CD4-positive, alpha-beta T cell treated with Interleukin-1 beta for 1 hour (primary cell): ENCODE results near the gene TARS2.

Experiments used
- DNase-seq, 2 donors: peaks; one replicate each; pipeline ENCODE4 v3.0.0-alpha.2; 2020 to 2022

The TARS2 gene

DNA sequence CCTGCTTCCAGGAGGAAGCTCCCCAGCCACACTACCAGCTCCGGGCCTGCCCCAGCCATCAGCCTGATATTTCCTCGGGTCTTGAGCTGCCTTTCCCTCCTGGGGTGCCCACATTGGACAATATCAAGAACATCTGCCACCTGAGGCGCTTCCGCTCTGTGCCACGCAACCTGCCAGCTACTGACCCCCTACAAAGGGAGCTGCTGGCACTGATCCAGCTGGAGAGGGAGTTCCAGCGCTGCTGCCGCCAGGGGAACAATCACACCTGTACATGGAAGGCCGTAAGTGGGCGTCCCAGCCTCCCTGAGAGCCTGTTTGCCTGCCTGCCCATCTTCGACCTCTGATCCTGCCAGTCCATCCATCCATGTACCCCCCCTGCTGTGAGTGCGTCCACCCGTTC lies 24.3 kb downstream of the TARS2 start:
- no peak for DNase-seq

DNA sequence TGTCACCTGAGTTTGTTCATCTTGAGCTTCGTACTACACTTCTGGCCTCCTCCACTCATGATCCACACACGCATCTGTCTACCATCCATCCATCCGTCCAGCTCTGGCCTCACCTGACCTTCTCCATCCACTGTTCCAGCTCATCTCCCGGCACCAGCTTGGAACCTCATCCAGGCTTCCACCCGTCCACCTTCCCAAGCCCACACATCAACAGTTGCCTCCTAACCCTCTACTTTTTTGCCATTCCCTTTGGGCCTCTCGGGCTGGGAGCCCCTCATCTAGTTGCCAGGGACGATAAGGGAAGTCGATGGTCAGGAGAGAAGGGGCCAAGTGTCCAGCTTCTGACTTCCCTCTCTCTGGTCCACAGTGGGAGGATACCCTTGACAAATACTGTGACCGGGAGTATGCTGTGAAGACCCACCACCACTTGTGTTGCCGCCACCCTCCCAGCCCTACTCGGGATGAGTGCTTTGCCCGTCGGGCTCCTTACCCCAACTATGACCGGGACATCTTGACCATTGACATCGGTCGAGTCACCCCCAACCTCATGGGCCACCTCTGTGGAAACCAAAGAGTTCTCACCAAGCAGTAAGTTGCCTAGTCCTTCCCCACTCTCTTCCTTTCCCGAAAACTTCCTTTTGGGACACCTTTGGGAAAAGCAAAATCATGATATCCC lies 24.9 kb downstream of the TARS2 start:
- no peak for DNase-seq

DNA sequence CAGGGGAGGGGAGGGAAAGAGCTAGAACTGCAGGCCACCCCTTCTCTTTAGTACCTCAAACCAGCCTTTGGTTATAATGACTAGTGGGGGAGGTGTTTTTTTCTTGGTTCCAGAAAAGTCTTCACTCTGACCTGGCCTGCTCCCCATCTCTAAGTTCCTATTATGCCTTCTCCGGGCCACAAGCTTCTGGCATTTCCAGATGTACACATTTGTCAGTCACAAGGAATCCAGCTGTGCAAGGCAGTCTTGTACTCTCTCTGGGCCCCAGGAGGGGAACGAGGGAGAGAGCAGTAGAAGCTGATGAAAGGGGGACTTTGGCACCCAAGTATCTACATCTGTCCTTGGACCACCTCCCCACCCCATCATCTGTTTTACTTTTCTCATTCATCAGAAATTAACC lies 25.6 kb downstream of the TARS2 start:
- no peak for DNase-seq

DNA sequence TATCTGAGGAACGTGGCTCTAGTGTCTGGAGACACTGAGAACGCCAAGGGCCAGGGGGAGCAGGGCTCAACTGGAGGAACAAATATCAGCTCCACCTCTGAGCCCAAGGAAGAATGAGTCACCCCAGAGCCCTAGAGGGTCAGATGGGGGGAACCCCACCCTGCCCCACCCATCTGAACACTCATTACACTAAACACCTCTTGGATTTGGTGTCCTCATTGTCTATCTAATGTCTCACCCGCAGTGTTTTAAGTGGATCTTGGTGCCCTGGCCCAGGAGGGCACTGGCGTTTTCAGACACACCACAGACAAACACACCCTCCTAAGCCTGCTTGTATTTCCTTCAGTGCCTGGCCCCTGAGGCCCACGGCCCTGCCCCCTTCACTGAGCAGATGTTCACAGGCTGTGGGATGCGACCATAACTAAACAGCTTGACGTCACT lies 26.2 kb downstream of the TARS2 start:
- no peak for DNase-seq

DNA sequence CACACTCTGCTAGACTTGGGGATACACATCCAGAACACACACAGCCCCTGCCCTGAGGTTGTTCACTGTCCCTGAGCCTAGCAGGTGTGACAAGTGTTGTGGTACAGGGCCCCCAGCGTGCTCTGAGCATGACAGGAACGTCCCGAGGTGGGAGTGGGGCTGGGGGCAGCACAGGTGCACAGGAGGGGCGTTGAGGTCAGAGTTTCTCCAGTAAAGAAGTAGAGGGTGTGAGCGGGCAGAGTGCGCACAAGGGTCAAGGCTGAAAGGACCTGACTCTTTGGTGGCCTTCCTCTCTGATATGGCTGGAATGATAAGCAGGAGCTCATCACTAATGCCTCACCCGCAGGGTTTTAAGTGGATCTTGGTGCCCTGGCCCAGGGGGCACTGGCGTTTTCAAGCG lies 27.0 kb downstream of the TARS2 start:
- no peak for DNase-seq

DNA sequence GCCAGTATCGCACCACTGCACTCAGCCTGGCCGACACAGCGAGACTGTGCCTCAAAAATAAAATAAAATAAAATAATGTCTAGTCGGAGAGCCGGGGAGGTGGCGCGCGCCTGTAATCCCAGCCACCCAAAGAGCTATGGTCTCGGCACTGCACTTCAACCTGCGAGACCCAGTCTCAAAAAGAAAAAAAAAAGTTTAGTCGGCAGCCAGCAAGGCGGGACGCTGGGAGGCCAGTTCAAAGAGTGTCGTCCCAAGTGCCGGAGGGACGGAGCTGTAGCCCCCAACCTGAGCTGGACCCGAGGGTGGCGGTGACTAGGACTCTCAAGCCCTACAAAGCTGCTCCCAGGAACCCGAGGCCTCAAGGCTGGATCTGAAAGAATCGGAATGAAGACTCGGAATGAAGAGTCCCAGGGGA lies 27.7 kb downstream of the TARS2 start:
- DNase-seq: no peak

DNA sequence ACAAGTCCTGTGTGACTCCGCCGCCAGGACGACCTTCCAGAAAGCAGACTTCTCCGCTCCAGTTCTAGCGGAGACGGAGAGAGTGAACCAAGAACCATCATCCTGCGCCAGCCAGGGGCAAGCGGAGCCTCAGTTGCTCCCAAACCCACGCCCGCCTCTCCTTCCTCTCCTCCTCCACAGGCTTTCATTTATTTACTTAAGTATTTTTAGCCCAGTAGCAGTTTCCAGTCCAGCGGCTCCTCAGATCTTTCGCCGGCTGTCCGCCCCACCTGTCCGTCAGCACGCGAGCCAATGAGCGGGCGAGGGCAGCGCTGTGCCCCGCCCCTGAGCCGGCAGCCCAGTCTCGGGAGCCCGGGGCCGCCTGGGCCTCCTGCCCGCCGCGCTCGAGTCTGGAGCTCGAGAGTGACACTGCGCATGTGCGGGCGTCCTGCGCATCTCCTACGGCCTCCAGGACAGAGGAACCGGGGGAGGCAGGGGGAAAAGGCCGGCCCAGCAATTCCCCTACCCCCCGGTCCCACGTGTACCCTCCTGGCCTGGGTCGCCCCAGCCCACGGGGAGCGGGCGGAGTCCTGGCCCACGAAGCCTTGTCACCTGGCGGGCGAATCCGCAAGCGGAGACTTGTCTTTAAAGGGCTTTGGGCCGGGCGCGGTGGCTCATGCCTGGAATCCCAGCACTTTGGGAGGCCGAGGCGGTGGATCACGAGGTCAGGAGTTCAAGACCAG lies 28.3 kb downstream of the TARS2 start, which contains the start of gene FALEC:
TSS of gene FALEC (plus strand) at position 425 of the 722 bp plus-strand sequence.
- DNase-seq: peak; percentile 93 to 94

DNA sequence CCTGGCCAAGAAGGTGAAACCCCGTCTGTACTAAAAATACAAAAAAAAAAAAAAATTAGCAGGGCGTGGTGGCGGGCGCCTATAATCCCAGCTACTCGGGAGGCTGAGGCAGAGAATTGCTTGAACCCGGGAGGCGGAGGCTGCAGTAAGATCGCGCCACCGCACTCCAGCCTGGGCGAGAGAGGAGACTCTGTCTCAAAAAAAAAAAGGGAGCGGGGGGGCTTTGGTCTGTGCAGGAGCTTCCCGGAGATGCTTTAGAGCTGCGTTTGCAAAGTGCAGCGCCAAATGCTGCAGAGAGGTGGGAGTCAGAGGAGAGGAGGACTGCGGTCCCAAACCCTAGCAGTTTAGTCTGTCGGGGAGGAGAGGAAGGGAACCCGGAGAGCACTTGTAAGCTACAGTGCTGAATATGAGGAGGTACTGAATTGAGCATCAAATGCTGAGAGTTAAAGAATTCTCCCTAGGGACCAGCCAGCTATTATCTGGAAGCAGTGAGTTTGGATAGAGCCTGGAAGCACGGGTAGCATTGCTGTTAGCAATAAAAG lies 28.9 kb downstream of the TARS2 start:
- DNase-seq: no peak

DNA sequence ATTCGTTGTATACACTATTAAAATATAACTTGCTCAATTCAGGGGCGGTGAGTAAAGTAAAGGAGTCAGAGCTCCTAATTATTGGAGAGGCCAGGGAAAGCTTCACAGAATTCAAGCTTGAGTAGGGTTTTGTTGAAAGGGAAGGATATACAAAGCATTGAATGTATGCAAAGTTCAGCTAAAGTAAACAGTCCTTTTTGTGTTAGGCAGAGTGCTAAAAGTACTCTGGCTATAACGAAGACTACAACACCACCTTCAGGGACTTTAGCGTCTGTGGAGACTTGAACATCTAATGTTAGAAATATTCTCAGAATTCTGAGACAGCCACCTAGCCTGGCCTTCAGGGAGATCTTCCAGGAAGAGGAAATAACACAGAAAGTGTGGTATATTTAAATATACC lies 29.4 kb downstream of the TARS2 start:
- no peak for DNase-seq

DNA sequence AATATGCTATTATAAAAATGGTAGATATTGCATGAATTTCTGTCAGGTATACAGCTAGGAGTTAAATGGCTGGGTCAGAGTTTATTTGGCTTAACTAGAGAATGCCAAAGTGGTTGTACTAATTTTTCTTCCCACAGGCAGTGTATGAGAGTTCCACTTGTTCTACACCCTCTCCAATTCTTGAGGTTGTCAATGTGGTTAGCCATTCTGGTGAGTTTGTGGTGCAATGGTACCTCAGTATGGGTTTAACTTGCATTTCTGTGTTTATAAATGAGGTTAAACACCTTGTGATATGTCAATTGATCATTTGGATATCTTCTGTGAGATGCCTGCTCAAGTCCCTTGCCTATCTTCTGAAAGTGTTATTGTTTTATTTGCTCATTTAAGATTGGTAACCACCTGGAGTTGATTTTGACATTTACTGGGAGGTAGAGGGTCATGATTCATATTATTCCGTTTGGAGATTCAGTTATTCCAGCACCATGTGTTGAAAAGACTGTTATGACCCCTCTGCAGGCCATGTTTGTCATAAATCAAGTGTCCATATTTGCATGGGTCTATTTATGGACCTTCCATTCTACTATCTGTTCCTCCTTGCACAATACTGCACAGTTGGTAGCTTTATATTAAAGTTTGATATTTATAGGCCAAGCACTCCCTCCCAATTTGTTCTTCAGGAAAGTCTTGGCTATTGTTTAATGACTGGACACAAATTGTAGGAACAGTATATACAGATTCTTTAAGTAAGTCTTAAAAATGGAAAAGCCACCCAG lies 34.2 kb downstream of the TARS2 start:
- no peak for DNase-seq

DNA sequence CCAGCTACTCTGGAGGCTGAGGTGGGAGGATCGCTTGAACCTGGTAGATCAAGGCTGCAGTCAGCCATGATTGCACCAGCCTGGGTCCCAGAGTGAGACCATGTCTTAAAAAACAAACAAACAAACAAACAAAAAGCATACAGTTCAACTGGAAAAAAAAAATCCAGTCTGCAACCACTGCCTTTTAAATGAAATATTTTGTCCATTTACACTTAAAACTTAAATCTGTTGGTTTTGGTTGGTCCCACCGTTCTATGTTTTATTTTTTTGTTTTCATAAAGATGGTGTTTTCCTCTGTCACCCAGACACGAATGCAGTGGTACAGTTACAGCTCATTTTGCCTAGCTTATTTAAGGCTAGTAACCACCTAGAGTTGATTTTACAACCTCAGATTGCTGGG lies 38.1 kb downstream of the TARS2 start:
- DNase-seq: no peak

DNA sequence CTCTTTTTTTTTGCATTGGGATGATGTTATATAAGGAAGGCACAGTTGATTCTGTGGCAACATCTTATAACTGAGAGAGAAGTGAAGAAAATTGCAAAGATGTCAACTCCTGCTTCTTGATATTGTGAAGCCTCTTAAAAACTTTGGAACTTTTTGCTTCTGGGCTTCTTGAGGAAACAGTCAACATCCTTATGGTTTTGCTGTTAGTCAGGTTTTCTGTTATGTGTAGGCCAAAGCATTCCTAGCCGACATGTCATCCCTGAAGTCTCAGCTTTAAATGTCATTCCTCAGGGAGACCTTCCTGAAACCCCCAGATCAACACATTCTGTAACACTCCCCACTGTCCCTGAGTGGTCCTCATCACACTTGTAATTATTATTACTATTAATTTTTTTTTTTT lies 41.0 kb downstream of the TARS2 start:
- DNase-seq: no peak

DNA sequence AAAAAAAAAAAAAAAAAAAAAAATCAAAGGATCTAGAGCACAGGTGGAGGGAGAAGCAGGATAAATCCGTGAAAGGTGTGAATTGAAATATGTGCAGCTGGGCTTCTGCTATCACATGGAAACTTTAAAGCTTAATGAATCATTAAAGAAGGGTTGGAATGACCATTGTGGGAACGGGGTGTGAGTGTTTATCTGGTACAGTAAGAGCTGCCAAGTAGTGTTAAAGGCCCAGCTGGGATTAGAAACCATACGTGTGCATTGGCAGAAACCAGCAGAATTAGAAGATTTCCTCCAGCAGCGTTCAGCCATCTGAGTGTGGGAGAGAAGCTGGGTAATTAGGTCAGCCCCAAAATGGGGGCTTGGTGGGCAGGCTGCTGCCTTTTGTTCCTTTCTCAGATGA lies 41.8 kb downstream of the TARS2 start:
- DNase-seq: no peak

DNA sequence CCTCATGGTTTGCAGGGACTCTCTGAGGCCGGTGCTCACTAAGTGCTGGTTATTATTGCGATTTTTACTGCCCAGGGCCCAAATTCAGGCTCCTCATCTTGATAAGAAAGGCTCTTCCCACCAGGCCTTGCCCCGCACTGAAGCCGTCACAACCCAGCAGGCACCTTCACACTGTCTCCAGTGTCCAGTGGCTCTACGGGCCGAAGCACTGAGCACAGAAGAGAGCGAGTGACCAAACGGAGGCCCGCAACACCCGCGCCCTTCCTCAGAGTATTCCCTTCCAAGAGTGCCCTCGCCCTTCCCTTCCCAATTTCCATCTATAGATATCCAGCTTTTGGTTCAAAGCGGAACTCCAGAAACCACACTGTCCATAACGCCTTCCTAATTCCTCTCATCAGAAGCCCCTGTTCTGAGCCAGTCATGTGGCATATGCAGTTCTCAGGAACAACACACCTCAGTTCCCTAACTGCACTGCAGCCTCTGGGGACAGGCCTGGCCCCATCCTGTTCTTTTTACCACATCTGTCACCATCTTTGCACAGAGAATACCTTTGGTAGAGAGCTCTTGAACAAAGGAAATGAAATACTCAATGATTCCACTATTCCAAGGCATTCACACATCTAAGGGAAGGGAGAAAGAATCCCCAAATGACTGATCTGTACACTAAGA lies 43.4 kb downstream of the TARS2 start:
- no peak for DNase-seq

DNA sequence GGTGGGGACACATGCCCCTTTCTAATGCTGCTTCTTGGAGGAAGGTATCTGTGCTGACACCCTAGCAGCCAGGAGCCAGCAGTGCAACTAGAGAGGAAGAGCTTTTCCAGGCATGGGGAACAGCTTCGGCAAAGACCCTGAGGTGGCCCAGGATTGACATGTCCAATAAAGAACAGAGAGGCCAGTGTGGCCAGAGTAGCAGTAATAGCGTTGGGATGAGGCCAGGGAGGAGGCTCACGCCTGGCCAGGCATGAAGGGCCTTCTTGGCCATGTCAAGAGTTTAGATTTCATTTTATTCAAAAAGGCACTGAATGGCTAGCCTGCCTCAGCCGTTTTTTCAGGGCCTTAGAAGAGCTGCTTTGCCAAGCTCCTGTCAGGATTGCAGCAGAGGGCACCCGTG lies 45.6 kb downstream of the TARS2 start:
- no peak for DNase-seq

DNA sequence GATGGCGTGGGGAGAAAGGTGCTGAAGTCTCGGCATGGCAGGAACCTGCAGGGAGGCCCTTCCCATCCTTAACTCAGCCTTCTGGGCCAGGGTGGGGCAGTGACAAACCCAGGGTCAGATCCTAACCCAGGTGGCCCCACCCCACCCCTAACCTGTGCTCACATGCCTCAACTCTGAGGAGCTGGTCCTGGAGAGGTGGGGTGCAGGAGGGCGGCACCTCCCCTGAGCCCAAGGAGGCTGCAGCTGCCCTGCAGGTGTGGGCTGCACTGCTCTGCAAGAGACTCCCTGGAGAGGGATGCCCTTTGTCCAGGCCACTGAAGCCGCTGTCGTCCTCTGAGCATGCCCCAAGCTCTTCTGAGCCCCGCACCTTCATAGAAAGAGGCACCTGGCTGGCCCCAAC lies 46.8 kb downstream of the TARS2 start:
- no peak for DNase-seq

DNA sequence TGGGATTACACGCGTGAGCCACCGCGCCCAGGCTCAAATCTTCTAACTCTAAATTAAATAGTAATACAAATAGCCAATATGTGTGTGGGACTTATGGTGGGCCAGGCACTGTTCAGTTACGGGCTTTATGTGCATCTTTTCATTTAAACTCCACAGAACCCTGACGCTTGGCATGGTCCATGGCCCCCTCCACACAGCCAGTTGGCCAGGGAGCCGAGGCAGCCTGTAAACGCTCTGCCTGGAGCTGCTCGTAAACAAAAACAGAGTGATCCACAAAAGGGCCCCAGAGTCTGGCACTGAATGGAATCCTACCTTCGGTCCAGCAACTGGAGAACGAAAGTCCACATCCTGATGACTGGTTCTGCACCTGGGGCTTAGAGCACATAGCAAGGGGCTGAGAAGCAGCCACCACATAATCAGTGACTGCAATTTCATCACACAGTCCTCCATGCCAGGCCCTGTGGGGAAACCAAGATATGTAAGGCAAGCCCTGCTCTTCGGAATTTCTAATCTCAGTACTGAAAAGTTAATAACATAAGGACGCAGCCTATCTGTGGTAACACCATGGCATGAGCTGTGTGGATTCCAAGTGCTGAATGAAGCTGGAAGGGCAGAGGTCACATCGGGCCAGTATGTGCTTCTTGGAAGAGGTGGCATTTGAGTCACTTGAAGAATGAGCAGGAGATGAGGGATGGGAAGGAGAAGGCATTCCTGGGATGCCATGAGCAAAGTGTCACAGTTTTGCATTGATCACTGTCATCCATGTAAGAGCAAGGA lies 48.5 kb downstream of the TARS2 start:
- DNase-seq: no peak

DNA sequence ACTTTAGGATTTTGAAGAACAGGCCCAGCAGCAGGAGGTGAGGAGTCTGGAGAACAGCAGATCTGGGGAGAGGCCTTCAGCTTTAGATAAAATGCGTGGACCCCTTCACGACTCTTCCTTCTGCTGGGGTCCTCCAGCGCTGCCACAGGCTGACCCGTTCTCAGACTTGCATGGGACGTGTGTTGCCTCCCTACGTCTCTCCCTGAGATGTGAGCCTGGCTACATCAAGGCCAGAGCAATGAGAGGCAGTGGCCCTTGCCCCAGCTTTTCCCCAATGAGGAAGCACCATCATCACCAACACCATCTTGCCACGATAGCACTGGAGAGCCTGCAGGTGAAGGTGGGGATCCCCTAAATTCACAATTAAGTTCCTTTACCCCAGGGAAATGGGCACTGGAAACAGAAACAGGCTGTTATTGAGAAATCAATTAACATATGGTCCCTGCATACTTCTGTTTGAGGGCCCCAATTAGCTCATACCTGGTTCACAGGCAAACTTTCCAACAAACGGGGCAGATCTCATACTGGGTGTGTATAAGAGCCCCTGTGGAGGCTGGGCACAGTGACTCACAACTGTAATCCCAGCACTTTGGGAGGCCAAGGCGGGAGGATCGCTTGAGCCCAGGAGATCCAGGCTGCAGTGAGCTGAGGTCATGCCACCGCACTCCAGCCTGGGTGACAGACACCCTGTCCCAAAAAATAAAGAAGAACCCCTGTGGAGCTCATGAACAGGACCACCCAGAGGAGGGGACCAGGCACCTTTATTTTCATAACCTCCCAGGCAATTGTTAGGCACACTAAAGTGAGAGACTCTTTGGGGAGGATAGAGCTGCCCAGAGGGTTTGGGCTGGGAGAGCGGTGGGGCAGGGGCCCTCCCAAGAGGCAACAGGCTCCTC lies 49.9 kb downstream of the TARS2 start:
- DNase-seq: no peak

DNA sequence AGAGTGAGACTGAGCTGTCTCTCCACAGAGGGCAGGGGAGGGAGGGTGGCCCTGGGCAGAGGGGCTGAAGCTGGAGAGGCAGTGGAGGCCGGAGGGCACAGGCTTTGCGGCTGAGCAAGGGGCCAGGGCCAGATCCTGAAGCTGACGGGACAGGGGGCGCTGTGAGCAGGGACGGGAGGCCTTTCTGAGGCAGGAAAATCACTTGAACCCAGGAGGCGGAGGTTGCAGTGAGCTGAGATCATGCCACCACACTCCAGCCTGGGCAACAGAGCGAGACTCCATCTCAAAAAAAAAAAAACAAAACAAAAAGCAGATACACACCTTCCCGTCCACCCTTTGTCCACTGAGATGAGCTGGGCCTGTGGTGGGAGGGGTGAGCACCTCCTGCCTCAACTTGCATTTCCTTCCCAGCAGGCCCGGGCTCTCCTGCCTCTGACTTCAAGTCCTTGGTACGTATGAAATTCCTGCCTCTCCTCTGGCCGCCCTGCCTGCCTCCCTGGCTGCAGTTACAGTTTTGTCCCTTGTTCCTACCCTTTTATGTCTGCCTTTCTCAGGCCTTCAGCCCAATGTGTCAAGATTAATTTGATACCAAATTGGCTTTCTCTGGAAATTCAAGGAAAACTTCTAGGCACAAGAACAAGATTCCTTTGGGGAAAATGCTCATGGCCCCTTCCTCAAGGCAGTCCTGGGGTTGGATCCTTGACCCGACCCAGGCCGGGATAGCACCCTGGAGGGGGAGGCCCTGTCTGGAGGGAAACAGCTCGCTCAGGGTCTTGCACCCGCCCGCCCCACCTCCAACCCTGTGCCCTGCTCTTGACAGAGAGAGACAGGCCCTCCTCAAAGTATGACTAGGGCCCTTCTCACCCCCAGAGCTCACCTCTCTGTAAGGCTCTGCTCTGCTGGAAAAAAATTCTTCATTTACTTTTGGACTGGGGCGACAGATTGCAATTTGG lies 50.8 kb downstream of the TARS2 start:
- no peak for DNase-seq
